ENCODE results near the gene ROBO1.

ROBO1 gene

DNA sequence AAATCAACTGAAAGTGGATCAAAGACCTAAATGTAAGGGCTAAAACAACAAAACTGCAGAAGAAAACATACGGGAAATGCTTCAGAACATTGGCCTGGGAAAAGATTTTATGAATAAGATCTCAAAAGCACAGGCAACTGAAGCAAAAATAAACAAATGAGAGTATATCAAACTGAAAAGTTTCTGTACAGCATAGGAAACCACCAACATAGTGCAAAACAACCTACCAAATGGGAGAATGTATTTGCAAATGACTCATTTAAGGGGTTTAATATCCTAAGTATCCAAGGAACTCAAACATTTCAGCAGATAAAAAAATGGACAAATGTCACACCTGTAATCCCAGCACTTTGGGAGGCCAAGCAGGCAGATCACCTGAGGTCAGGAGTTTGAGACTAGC lies 489.1 kb downstream of the ROBO1 start:
- TF ChIP-seq, protein P1, sequence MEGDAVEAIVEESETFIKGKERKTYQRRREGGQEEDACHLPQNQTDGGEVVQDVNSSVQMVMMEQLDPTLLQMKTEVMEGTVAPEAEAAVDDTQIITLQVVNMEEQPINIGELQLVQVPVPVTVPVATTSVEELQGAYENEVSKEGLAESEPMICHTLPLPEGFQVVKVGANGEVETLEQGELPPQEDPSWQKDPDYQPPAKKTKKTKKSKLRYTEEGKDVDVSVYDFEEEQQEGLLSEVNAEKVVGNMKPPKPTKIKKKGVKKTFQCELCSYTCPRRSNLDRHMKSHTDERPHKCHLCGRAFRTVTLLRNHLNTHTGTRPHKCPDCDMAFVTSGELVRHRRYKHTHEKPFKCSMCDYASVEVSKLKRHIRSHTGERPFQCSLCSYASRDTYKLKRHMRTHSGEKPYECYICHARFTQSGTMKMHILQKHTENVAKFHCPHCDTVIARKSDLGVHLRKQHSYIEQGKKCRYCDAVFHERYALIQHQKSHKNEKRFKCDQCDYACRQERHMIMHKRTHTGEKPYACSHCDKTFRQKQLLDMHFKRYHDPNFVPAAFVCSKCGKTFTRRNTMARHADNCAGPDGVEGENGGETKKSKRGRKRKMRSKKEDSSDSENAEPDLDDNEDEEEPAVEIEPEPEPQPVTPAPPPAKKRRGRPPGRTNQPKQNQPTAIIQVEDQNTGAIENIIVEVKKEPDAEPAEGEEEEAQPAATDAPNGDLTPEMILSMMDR (IDR thresholded peaks at IDR 0.05; ENCODE audit: low read depth, low read length), result no peak
- H3K4me3 ChIP-seq (ENCODE audit: low read depth, low read length), result no peak overlapping the region
- in situ Hi-C loops (cut with HindIII; ENCODE audit: low sequenced_read_pairs), result no loop called here
- DNase-seq (ENCODE audit: low read depth, low spot score), result no peak

DNA sequence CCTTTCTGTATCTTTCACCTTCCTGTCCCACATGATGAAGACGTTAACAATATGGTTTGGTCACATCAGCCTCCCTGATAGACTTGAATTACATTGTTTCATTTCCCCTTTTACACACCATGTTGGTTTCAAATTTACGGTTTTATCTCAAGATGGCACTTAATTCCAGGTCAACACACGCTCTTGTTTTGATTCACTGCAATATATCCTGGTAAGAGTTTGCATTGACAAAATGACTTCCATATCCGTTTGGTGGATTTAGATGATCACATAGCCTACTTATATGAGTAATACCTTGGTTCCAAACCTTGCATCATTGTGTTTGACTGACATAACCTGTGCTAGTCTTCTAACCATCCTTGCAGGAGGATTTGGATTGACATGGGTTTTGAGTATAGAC lies 499.4 kb downstream of the ROBO1 start:
- in situ Hi-C loops (cut with HindIII; ENCODE audit: low sequenced_read_pairs), result no loop called here
- DNase-seq (ENCODE audit: low read depth, low spot score), result no peak
- H3K4me3 ChIP-seq (ENCODE audit: low read depth, low read length), result no peak overlapping the region
- TF ChIP-seq, protein P1 (IDR thresholded peaks at IDR 0.05; ENCODE audit: low read depth, low read length), result no peak

DNA sequence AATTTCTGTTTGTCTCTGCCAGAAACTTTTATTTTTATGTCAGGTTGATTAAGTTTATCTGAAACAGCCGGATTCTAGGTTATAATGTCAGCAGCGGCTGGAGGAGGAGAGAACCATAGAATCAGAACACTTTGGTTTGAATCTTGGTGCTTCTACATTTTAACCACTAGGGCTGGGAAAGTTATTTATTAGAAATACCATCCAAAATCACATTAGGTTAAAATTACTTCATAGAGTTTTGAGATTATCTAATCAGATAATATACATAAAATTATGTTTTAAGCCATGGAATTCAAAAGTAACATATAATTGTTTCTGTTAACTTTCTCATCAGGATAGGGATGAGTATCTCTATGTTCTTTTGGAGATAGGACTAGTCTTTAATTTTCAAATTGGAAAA lies 502.9 kb downstream of the ROBO1 start:
- in situ Hi-C loops (cut with HindIII; ENCODE audit: low sequenced_read_pairs), result no loop called here
- TF ChIP-seq, protein P1 (IDR thresholded peaks at IDR 0.05; ENCODE audit: low read depth, low read length), result no peak
- no peak for DNase-seq (ENCODE audit: low read depth, low spot score)

DNA sequence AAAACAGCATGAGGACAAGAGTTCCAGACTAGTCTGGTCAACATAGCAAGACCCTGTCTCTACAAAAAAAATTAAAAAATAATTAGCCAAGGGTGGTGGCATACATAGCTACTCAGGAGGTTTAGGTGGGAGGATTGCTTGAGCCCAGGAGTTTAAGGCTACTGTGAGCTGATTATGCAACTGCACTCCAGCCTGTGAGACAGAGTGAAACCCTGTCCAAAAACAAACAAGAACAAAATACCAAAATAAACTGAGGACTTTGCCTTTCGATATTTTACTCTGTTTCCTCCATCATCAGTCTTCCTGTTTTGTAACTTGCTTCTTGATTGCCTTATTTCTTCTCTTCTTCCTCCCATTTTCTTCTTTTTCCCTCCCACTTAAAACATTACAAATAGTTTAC lies 504.4 kb downstream of the ROBO1 start:
- DNase-seq (ENCODE audit: low read depth, low spot score), result no peak
- TF ChIP-seq, protein P1 (IDR thresholded peaks at IDR 0.05; ENCODE audit: low read depth, low read length), result no peak
- no peak overlapping the region for H3K4me3 ChIP-seq (ENCODE audit: low read depth, low read length)
- in situ Hi-C loops (cut with HindIII; ENCODE audit: low sequenced_read_pairs), result no loop called here

More for the DNA sequence above, 502.9 kb downstream of the ROBO1 start:
- H3K4me3 ChIP-seq (ENCODE audit: low read depth, low read length), result no peak overlapping the region

DNA sequence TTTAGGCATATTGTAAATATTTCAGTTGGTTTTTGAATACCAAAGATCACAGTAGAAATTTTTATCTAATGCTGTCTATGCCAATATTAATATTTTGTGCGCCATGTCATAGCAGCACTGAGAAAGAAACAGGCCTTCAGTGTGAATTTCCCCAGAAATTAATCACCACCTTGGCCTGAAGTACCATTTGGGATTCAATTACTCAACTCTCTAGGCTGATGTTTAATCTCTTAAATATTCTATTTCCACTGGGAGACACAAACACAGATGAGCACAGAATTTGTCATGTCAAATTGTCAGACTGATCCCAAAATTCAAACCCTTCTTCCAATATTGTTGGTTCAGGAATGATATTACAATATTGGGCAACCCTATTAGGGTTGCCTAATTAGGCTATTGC lies 509.3 kb downstream of the ROBO1 start:
- TF ChIP-seq, protein P1 (IDR thresholded peaks at IDR 0.05; ENCODE audit: low read depth, low read length), result no peak
- no peak overlapping the region for H3K4me3 ChIP-seq (ENCODE audit: low read depth, low read length)
- no peak for DNase-seq (ENCODE audit: low read depth, low spot score)
- in situ Hi-C loops (cut with HindIII; ENCODE audit: low sequenced_read_pairs), result no loop called here

DNA sequence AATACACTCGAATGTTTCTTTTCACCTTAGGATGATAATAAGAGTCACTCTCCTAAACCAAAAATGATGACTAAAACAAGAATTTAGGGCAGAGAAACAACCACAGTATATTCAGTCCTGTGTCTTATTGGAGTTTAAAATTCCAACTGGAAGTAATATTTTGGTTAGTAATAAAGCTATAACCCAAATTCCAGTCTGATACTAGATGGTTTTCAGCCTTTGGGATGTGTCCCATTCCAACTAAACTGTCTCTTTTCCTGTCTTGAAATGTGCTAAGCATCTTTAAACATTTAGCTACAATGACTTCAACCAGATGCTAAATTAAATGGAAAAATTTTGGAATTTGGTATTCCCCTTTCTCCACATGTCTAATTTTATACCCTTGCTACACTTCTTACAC lies 510.0 kb downstream of the ROBO1 start:
- TF ChIP-seq, protein P1 (IDR thresholded peaks at IDR 0.05; ENCODE audit: low read depth, low read length), result no peak
- in situ Hi-C loops (cut with HindIII; ENCODE audit: low sequenced_read_pairs), result no loop called here
- no peak overlapping the region for H3K4me3 ChIP-seq (ENCODE audit: low read depth, low read length)
- DNase-seq (ENCODE audit: low read depth, low spot score), result no peak

DNA sequence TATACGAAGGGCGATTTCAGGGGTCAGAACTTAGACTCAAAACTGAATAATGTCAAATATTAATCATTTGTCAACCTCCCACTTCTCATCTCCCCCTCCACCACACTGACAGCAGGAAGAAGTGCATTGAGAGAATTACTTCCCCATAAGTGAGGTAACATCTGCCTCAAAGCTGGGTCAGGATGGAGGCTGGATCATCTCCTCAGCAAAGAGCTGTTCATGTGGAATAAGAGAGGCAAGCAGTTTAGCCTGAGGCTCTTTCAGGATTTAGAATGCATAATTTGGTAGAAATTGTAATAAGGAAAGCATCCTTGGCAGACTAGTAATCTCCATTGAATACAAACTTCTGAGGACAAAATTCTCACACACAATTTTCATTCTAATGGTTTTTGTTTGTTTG lies 512.1 kb downstream of the ROBO1 start:
- in situ Hi-C loops (cut with HindIII; ENCODE audit: low sequenced_read_pairs), result no loop called here

More for the DNA sequence above, 512.1 kb downstream of the ROBO1 start:
- H3K4me3 ChIP-seq (ENCODE audit: low read depth, low read length), result no peak overlapping the region
- TF ChIP-seq, protein P1 (IDR thresholded peaks at IDR 0.05; ENCODE audit: low read depth, low read length), result no peak
- no peak for DNase-seq (ENCODE audit: low read depth, low spot score)
